K562 (cell line): ENCODE data around the gene FBXL13. TPM values are rescaled to one million over a fixed set of nuclear protein-coding genes. Genes with fewer than 3 reads are reported as not detected.

Experiments used
- MGA ChIP-seq: fragments of 450-650 bp; IDR thresholded peaks from 2 replicates; pipeline ENCODE4 v1.6.1; 2016; ENCODE audit warnings: mild to moderate bottlenecking, moderate library complexity
- MNT ChIP-seq, 2 experiments: fragments of 450-650 bp; conservative IDR thresholded peaks; 2 replicates each; pipeline ENCODE4 v1.6.1; 2017; ENCODE audit warnings: mild to moderate bottlenecking in 2 of 2, moderate library complexity in 2 of 2
- RBBP5 ChIP-seq: fragments of 200-600 bp; sonication (generic); IDR thresholded peaks from 2 replicates; pipeline ENCODE4 v1.6.1; 2012; ENCODE audit warnings: borderline replicate concordance, mild to moderate bottlenecking, low read length, control low read depth, inconsistent platforms; ENCODE audit not compliant: insufficient read depth, poor library complexity, severe bottlenecking
- TCF7L2 ChIP-seq: fragments of 150-350 bp; IDR thresholded peaks from 2 replicates; pipeline ENCODE4 v1.6.1; 2016; ENCODE audit warnings: low read depth, mild to moderate bottlenecking, low read length, moderate library complexity
- ZNF175 ChIP-seq: fragments of 200-800 bp; sonication (Bioruptor generic); IDR thresholded peaks from 2 replicates; pipeline ENCODE4 v1.6.1; 2016; ENCODE audit warnings: low read depth, mild to moderate bottlenecking, missing genetic modification characterization, missing compliant biosample characterization
- ZNF717 ChIP-seq: fragments of 250-450 bp; sonication (Bioruptor Pico); IDR thresholded peaks from 2 replicates; pipeline ENCODE4 v1.5.0; 2021
- polyA plus RNA-seq, 8 experiments: library from polyadenylated mRNA; depleted of rRNA in 4 of 8; stranded (reverse) in 5 of 8; unstranded in 3 of 8; fragments of >200 nt; fragmentation: Nextera tagmentation in 2 of 8; fragmentation: Illumina TruSeq in 1 of 8; extraction: Ambion mirVana in 2 of 8; extraction: Trizol in 1 of 8; gene quantifications; 2 replicates each; pipeline versions ENCODE4 v1.2.1 to v1.2.3, GENCODE V29; 2011 to 2014; ENCODE audit warnings: inconsistent platforms in 1 of 8, missing spikeins in 1 of 8
- total RNA-seq, 7 experiments: library from RNA; depleted of rRNA in 6 of 7; stranded (reverse); fragments of >200 nt in 6 of 7; fragmentation: Illumina TruSeq in 2 of 7; extraction: Trizol in 2 of 7; gene quantifications; 2 replicates each; pipeline versions ENCODE4 v1.2.1 to v1.2.3, GENCODE V29; 2011 to 2021; ENCODE audit warnings: low replicate concordance in 1 of 7
- TF ChIP-seq, protein P1 (sequence below): fragments of 250-450 bp; sonication (Bioruptor Pico); IDR thresholded peaks from 2 replicates; pipeline ENCODE4 v1.5.0; 2020; ENCODE audit warnings: mild to moderate bottlenecking, borderline replicate concordance

FBXL13 gene
- total and polyA plus RNA-seq, 9 of the 15 experiments (the other 6 are each of a cell fraction or from before 2014, with no cell fraction given) = 16.3 to 55.0 (median 25.4) TPM

- TF ChIP-seq RBBP5 = peak; percentile 13
- TF ChIP-seq MGA = peak; percentile 17; the same call in 1 of the 2 replicates
- TF ChIP-seq ZNF175 = peak; percentile 94
- TF ChIP-seq, protein P1, sequence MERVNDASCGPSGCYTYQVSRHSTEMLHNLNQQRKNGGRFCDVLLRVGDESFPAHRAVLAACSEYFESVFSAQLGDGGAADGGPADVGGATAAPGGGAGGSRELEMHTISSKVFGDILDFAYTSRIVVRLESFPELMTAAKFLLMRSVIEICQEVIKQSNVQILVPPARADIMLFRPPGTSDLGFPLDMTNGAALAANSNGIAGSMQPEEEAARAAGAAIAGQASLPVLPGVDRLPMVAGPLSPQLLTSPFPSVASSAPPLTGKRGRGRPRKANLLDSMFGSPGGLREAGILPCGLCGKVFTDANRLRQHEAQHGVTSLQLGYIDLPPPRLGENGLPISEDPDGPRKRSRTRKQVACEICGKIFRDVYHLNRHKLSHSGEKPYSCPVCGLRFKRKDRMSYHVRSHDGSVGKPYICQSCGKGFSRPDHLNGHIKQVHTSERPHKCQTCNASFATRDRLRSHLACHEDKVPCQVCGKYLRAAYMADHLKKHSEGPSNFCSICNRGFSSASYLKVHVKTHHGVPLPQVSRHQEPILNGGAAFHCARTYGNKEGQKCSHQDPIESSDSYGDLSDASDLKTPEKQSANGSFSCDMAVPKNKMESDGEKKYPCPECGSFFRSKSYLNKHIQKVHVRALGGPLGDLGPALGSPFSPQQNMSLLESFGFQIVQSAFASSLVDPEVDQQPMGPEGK (CRISPR knock-in tag) = 0 out of 2 replicates have a peak, but pooled peaks have one; percentile 8
- TF ChIP-seq TCF7L2 = peak; percentile 50; the same call in 1 of the 2 replicates
- no peak for TF ChIP-seq ZNF717 (CRISPR knock-in tag)
- TF ChIP-seq MNT (conservative IDR thresholded peaks at IDR 0.05) = 0 out of 4 replicates have a peak, but pooled peaks of 1 of the 2 experiments have one; percentile 15
Measured at GRCh38 chr7:102988631-102989560, 85.7 kb downstream of the FBXL13 start (continued).
